Measurements from ENCODE around the gene APCDD1.
A peak's percentile ranks its signal among the peaks of the same experiment; 100 is the strongest.
"Not testable (repeated sequence)": the region's sequence is repeated elsewhere in the genome, so short reads cannot be mapped to it uniquely, and the experiment has no call there.

The APCDD1 gene

DNA sequence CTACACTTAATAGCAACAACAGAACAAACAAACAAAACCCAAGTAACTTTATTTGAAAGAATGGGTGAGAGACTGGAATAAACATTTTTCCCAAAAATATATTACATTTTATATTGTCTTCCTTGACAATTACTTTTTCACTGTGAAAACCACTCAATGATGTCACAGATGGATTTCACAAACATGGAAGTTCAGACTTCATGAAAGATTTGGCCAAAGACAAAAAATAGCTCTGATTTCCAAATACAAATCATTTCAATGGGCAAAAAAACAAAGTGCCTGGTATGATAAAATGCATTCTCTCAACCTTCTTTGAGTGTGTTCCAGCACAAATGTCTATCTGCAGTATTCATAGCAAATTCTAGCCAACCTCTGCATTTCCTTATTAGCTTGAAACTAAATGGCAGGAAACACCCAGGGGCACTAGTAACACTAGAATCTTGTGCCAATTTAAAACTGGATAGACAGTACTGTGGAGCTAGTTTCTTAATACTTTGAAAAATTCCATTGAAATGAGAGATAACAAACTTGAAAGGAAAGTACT, 42.8 kb downstream of the APCDD1 start:
- no peak for DNase-seq

DNA sequence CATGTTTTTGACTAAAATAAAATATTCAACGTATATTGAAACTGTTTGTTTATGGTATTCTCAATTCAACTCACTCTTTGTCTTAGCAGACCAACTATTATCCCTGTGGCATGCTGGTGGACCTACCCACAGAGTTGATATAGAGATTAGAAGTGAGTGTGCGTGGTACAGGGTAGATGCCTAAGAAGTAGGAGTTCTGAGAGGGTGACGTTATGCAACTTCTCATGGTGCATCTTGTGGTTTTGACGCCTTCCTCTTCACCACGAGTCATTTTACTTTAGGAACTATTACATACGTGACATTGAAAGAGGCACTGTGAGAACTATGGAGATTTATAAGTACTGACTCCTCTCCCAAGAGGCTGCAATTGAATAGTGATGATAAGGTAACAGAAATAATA, 44.8 kb downstream of the APCDD1 start:
- DNase-seq, result no peak

DNA sequence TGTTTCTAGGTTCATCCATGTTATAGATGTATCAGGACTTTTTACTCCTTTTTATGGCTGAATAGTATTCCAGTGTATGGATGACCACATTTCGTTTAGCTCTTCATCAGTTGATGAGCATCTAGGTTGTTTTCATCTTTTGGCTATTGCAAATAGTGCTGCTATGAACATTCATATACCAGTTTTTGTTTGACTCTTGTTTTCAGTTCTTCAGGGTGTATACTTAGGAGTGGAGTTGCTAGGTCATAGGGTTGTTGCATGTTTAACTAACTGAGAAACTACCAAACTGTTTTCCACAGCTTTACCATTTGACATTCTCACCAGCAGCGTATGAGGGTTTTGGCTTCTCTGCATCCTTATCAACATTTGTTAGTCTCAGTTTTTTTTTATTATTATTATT, 45.6 kb downstream of the APCDD1 start:
- DNase-seq, result no peak

DNA sequence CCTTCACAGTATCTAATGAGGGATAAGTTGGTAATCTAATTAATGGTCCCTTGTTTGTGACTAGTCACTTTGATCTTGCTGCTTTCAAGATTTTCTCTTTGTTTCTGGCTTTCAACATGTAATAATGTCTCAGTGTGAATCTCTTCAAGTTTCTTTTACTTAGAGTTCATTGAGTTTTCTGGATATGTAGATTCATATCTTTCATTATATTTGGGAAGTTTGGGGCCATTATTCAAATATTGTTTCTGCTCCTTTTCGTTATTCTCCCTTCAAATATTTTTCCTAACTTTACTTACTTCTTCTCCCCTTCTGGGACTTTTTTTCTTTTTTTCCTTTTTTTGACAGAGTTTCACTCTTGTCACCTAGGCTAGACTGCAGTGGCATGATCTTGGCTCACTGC, 50.3 kb downstream of the APCDD1 start:
- no peak for DNase-seq

DNA sequence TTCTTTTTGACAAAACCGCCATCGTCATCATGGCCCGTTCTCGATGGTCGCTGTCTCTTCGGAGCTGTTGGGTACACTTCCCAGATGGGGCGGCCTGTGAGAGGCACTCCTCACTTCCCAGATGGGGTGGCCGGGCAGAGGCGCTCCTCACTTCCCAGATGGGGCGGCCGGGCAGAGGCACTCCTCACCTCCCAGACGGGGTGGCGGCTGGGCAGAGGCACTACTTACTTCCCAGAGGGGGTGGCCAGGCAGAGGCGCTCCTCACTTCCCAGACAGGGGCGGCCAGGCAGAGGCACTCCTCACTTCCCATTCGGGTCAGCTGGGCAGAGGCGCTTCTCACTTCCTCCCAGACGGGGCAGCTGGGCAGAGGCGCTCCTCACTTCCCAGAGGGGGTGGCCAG, 51.5 kb downstream of the APCDD1 start:
- not testable (repeated sequence) for DNase-seq

DNA sequence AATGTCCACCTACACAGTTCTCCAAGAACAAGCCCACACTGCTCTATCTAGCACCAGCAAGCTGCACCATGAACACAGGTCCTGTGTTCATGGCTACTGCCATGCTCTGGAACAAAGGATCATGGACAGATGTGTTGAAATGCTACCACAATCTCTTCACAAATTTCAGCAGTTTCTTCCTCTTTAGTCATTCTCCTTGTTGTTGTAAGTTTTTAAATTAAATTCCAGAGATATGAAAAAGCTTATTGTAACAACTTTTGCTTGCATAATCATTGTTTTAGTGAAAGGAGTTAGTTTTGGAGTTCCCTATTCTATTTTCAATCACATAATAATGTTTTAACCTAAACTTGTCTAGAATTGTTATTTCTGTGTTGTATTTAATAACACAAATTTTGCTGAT, 54.2 kb downstream of the APCDD1 start:
- no peak for DNase-seq

DNA sequence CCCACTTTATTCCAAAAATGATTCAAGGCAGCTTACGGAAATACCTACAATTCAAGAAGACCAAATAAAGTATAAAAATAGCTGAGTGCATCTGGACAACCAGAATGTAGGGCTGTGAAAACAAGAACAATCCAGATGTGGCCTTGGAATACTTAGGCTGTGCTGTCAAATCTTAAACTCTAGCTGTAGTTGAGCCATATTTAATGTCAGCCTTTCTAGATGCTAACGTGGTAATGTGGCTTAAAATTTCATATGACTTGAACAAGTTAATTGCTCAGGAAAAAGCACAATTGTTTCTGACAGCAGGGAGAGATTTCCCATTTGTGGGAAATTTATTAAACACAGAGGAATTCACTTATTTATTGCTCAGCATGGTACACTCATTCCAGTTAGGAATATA, 56.8 kb downstream of the APCDD1 start:
- no peak for DNase-seq

DNA sequence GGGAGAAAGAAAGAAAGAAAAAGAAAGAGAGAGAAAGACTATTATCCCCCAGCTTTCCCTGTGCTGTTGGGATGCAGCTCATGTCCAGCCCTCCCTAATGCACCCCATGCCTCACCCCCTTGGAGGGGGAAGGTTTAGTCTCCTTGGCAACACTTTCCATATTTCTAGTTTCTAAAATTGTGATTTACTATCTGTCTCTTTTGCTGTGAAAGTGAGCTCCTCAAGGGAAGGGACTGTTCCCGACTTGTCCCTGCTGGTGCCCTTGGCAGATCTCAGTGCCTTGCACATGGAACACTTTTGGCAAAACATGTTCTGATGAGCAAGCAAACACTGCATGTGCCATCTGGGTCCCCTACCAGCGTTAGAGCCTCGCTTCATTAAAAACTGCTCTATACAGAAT, 59.6 kb downstream of the APCDD1 start:
- DNase-seq, result no peak

DNA sequence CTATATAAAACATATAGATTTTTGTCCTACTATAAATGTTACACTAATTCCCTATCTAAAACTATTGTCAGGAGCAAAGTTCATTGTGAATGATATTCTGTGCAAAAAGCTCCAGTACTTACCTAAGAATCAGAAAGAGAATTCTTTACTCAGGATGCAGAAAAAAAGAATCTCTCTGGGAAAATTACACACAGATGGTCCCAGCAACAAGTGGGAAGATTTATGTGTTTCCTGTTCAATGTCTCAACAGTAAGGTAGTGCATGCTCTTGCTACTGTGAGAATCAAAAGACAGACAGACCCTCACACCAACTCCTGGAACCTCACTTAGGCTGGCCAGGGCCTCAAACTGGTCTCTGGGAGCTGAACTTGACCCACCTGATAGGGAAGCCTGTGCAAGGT, 60.2 kb downstream of the APCDD1 start:
- no peak for DNase-seq

DNA sequence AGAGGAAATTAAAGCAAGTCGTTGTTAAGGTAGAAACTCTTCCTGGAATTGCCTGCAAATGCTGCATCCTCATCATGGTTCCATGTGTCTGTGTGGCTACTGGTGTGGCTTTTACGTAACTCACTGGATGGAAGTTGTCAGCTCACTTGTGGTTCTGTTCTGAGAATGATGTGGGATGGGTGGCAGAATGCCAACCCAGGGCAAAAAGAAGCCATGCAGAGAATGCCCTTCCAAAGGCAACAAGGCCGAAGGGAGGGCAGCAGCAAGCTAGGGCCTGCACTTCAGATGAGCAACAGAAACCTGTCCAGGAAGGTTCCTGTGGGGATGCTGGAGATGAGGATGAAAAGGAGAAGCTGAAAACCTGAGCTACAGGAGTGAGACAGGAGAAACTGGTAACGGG, 61.0 kb downstream of the APCDD1 start:
- DNase-seq, result no peak

DNA sequence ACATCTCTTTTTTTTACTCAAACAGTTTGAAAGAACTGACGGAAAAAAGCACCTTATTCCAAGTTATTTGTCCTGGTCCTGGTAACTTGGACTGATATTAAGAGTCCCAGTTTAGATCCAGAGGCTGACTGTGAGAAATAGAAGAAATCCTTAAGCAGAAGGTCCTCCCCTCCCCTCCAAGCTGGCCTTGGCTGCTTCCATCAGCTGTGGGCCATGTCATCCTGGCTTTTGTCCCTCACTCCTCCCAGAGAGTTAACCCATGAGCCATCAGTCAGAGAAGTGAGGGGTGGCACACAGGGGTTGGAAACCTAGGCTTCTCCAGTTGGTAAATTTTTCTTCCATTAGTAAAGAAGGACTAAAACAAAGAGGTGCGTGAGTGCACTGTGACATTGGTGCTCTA, 61.6 kb downstream of the APCDD1 start:
- no peak for DNase-seq

DNA sequence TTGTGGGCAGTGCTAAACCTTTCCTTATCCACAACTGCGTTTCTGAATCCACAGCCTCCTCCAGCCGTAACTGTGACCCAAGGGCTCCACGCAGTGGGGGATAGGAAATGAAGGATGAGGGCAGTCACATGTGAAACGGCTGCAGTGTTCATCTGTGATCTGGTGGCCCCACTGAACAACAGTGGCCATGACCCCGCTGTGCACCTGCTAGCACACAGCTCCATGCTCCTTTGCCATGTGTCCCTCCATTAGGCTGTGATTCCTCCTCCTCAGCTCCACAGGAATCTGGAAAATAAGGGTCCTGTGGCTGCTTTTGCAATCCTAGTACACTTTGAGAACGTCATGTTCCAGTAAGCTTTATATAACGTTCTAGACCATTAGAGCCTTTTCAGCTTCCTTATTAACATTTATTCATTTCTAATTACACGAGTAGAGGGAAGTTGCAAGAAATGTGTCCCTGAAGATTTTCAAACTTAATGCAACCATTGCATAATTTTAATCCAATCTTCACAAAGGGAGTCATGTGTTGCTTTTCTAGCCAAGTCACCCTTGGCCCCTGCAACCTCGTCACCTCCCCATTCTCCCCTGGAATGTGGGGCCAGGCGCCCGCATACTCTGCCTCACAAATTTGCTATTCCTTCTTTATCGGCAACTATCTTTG, 64.3 kb downstream of the APCDD1 start:
- no peak for DNase-seq

DNA sequence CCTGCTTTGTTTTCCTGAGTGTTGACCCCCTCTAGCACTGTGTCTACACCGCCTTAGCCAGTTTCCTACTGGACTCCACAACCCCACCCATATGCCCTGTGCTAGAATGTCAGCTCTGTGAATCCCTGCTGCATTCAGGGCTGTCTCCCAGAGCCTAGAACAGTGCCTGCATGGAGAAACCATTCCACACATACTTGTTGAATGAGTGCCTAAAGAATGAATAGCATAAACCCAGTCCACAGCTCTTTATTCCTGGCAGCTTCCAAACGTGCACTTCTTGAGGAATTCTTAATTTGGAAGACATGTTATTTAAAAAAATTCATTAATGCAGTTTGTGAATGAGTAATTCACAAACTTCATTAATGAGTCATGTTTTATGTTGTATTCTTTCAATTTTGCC, 64.9 kb downstream of the APCDD1 start:
- DNase-seq, result no peak

DNA sequence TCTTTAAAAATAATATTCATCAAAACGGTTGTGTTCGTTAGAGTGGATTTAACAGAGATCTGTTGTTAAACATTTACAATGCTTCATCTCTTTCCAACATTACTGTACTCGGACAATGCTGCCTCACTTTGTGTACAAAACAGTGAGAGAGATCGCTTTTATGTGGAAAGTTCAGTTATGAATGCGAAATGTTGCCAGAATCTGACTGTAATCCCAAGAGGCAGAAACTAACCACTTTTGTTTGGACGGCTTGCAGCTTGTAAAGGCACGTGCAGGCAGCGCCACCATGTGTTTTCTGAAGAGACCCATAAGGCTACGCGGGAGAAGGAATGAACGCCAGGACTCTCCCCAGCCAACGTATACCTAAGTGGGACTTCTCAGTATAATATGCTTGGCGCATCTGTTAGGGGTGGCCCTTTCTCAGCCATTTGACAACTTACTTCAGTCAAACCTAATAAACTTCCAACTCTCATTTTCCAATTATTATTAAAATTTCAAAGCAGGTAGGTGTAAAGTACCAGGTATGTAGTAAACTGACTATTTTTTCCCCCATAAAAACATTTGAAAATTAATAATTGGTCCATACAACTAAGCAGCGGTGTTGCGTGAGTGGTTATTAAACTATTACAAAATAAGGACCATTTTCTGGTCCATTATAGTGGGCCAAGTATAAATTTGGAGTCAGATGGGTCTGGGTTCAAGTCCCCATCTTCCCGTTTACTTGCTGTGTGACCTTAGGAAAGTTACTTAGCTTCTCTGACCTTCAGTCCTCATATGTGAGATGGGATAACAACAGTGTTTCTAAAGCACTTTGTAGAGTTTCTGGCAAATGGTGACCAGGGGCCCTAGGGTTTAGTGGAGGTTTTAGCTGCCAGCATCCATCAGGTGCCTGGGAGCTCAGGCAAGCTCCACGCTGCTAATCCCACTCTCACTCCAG, 65.8 kb downstream of the APCDD1 start:
- DNase-seq, result peak; percentile 45 to 48

DNA sequence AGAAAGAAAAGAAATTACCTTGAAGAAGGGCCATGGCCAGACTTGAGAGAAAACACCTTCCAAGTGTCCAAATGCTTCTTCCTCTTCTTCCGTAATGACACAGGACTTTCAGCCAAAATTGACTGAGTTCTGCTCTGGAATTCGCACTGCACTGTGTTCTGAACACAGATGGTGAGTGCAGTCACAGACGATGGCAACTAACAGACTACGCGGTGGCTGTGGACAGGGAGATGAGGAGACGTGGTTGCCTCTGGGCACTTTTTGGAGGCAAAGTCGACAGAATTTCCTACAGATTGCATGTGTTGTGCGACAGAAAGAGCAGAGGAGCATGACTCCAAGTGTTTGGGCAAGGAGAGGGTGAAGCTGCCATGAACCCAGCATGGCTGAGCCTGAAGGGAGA, 67.1 kb downstream of the APCDD1 start:
- DNase-seq, result no peak

DNA sequence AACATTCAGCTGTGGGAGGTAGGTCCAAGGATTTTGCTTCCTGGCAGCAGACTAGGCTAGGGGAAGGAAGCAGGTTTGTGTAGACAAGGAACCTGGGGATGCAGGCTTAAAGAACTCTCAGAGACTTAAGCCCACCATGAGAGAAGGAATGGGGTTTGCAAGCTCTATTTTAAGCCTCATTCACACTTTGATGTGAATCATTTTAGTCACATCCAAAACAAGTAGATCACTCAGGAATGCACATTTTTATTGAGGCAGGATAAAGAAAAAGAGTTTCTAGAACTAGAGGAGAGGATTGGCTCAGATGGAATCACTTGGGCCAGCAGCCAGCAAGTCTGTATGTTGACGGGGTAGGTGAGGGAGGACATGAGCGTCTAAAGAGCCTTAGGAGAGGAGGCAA, 68.1 kb downstream of the APCDD1 start:
- no peak for DNase-seq

DNA sequence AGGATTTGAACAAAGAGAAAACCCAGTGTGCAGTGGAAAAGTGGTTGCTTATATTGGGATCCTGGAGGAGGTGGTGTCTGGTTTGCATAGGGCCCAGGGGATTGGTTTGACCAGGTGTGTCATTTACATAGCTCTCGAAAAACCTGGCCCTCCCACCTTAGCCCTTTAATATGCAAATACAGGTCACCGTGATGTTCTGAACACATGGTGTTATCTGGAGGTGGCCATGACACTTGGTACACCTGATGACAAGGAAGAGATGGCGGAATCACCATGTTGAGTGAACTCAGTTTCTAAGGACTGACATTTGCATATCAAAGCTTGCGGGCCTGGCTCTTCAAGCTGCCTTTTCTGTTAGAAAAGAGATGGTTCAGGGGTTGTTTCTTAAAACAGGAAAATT, 69.1 kb downstream of the APCDD1 start:
- no peak for DNase-seq

DNA sequence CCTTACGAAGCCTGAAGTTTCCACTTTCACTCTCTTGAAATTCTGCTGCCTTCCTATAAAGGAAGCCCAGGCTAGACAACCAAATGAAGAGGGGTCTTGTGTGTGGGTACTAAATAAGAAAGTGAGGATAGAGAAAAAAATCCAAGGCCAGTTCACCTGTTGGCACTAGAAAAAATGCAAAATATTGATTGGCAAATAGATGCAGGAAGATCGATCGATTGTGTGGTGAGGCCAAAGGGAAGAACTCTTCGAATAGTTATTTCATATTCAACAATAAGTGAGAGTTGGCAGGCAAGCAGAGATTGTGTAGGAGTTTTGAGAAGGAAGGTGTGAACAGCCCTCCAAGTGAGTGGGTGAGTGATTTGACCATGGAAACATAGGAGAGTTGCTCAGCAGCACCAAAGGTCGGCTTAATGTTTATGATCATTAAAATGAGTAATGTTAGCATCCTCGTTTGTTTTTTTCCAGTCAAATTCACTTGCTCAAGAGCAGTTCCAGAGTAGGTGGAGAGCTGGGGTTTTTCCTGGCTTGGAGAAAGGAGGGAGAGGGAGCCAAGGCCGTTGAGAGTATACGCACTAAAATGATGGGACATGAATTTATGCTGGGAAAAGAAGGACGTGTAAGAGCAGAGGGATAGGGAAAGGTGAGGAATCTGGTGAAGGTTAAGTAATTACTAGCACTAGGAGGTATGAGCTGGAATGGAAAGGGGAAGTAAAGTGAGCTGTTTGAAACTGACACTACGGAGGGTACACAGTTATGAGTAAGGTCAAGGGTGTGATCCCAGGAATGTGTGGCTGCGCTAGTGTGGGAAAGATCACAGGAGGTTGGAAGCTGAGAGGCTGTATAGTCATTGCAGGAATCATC, 70.3 kb downstream of the APCDD1 start:
- DNase-seq, result no peak

DNA sequence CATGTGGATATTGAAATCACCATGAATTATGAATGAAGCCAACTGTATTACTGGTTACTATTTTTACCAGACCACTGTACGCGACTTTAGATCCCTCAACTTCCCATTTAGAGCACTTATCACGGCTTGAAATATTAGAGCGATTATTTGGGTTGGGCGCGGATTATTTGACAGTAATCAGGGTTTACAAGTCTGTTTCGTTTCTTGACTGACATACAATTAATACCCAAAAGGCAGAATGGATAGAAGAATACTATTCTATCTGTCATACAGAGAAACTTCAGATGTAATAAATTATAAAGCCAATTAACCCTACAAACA, 70.9 kb downstream of the APCDD1 start:
- no peak for DNase-seq

DNA sequence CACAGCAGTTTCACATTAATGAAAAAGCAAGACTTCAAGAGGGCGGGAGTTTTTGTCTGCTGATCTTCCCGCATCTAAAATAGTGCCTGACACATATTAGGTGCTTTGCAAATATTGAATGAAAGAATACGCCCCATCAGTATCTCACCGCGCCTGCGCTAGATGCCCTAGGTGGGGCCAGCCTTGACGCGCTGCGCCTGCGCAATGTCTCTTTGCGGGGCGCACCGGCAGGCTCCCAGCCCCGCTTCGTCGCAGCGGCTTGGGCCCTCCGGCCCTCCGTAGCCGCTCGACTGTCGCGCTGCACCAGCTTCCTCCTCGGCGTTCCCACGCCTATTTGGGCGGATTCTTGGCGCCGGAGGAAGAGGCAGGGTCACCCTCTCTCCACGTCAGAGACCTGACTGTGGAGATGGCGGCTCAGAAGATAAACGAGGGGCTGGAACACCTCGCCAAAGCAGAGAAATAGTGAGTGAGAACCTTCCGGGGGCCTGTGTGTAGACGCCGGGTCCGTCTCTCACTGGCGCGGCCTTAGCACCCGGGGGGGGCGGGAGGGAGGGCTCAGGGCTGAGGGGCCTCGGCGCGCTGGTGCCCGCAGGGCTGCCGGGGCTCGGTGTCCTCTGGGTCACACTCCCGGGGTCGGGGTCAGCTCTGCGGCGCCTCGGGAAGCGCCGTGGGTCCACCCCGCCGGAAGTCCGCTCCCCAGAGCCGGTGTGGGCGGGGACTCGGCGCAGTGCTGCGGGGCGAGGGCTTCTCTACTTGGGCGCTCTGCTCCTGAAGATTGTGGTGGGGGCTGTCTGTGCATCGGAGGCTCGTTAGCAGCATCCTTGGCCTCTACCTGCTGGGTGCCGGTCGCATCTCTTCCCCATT, 71.5 kb downstream of the APCDD1 start, which contains the start of gene NAPG:
NAPG (plus strand) TSS at position 331 of the 864 bp plus-strand sequence; CDS start at position 407, 76 bp downstream.
- peak; percentile 72 to 84 for DNase-seq

DNA sequence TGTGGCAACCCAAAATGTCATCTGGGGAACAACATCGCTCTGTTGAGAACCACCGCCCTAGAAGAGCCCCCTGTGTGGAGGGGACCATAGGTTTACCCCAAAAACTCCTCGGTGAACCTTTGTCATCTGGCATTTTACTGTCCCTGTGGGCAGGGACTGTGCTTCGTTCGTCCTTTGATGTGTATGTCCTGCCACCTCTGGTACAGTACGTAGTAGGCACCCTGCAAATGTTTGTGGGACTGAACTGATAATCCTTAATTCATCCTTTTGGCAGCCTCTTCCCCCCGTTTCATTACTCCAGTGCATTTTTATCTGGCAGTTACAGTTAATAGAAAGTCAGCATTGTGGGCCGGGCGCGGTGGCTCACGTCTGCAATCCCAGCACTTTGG, 72.1 kb downstream of the APCDD1 start:
- no peak for DNase-seq

DNA sequence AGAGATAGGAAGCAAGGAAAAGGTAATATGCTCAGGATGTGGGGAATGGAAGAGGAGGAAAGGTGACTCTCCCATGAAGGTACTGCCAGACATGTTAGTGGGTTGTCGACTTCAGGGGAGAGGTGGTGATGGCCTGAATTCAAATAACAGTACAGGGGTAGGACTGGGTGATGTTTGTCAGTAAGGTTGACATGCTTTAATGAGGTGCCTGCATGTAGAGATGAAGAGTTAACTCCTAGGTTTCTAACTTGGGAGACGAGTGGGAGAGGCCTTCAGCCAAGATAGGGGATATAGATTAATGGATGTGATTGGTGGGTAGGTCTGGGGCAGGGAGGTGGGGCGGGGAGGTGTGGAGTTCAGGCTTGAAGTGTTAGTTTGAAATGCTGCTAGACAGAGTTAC, 74.0 kb downstream of the APCDD1 start:
- no peak for DNase-seq
